K562 (cell line): ENCODE data around the gene SLCO3A1. TPM values are rescaled to one million over a fixed set of nuclear protein-coding genes. Genes with fewer than 3 reads are reported as not detected.

ENCODE experiments used
- ATAC-seq: fragments of 200-7000 bp; cut with Tn5 transposase; 3 replicates; pipeline ENCODE4 v1.9.1; 2020; ENCODE audit warnings: moderate library complexity
- BruUV-seq: library from RNA; stranded (reverse); fragments of 400-500 nt; replicated peaks from 2 replicates; lab custom pipeline; 2021; lab: Mats Ljungman, UMichigan
- CTCF ChIA-PET: fragments of 300-600 bp; formaldehyde crosslinking; extraction: SDS; loops from one replicate; lab custom pipeline; 2021; ENCODE audit warnings: low intra/inter-chr PET ratio; lab: Yijun Ruan, JAX
- POLR2A ChIA-PET: fragments of 300-600, 350-650 bp; sonication (Branson Sonifier 250); formaldehyde crosslinking; extraction: SDS; loops from one replicate; lab custom pipeline; 2021; ENCODE audit warnings: antibody characterized with exemption, inconsistent platforms; lab: Yijun Ruan, JAX
- DNase-seq, 4 experiments: peaks; one replicate each; pipeline versions ENCODE4 v3.0.0 to v3.0.0-alpha.2; 2011 to 2018; ENCODE audit warnings: low spot score in 3 of 4, mixed read lengths in 3 of 4; ENCODE audit errors: extremely low read depth in 1 of 4
- FAIRE-seq: peaks from 2 replicates; lab custom pipeline; 2011; peaks lifted over from hg19 to GRCh38; lab: Jason Lieb, UNC
- H2AFZ ChIP-seq: 2 replicates; pipeline ENCODE4 v1.6.0; 2011; ENCODE audit warnings: low read depth, low read length, control low read depth, inconsistent platforms
- H3K27ac ChIP-seq: fragments of 200-600 bp; 3 replicates; pipeline ENCODE4 v1.8.0; 2011; ENCODE audit warnings: low read depth, mild to moderate bottlenecking, control low read depth, inconsistent platforms, low read length, moderate library complexity, mixed read lengths; ENCODE audit errors: extremely low read depth
- H3K27me3 ChIP-seq, 2 experiments: fragments of 300-600 bp in 1 of 2; 2 replicates in 1 of 2; 3 replicates in 1 of 2; pipeline versions ENCODE4 v1.6.0 to v1.8.0; 2011; ENCODE audit warnings: inconsistent platforms in 2 of 2, low read length in 2 of 2, mild to moderate bottlenecking in 1 of 2, mixed read lengths in 1 of 2, moderate library complexity in 1 of 2; ENCODE audit not compliant: control insufficient read depth in 2 of 2, insufficient read depth in 2 of 2
- H3K36me3 ChIP-seq: fragments of 300-600 bp; 3 replicates; pipeline ENCODE4 v1.8.0; 2011; ENCODE audit warnings: mild to moderate bottlenecking, low read length, inconsistent platforms; ENCODE audit not compliant: control insufficient read depth, insufficient read depth
- H3K4me1 ChIP-seq, 2 experiments: fragments of 200-600 bp in 1 of 2; replicated peaks in 1 of 2; 2 replicates in 1 of 2; 3 replicates in 1 of 2; pipeline versions ENCODE4 v1.5.1 to v1.8.0; 2011; ENCODE audit warnings: inconsistent platforms in 2 of 2, low read length in 2 of 2, mild to moderate bottlenecking in 1 of 2, mixed read lengths in 1 of 2, moderate library complexity in 1 of 2; ENCODE audit not compliant: control insufficient read depth in 2 of 2, insufficient read depth in 2 of 2
- H3K4me2 ChIP-seq: 2 replicates; pipeline ENCODE4 v1.6.1; 2011; ENCODE audit warnings: low read length, control low read depth, inconsistent platforms, mixed read lengths; ENCODE audit not compliant: insufficient read depth
- H3K4me3 ChIP-seq: fragments of 200-600 bp; sonication (generic), shearing (Covaris generic); 2 replicates; pipeline ENCODE4 v1.5.1; 2016; ENCODE audit warnings: control low read depth, inconsistent platforms
- H3K79me2 ChIP-seq: fragments of 200-600 bp; 3 replicates; pipeline ENCODE4 v1.8.0; 2011; ENCODE audit warnings: low read length, inconsistent platforms; ENCODE audit not compliant: control insufficient read depth, insufficient read depth
- H3K9ac ChIP-seq, 2 experiments: 2 replicates each; pipeline versions ENCODE4 v1.6.0 to v1.6.1; 2011; ENCODE audit warnings: low read depth in 2 of 2, low read length in 2 of 2, control low read depth in 1 of 2, inconsistent platforms in 1 of 2, mild to moderate bottlenecking in 1 of 2, mixed read lengths in 1 of 2; ENCODE audit not compliant: insufficient read depth in 1 of 2
- H3K9me1 ChIP-seq: one replicate; pipeline ENCODE4 v1.6.0; 2011; ENCODE audit warnings: inconsistent platforms, mild to moderate bottlenecking, low read length, moderate library complexity; ENCODE audit not compliant: control insufficient read depth, insufficient read depth
- H3K9me3 ChIP-seq: replicated peaks from 2 replicates; pipeline ENCODE4 v1.5.1; 2011; ENCODE audit warnings: low read depth, low read length, inconsistent platforms; ENCODE audit not compliant: control insufficient read depth, insufficient read depth
- H4K20me1 ChIP-seq: replicated peaks from 2 replicates; pipeline ENCODE4 v1.6.1; 2011; ENCODE audit warnings: low read length, inconsistent platforms, mixed read lengths; ENCODE audit not compliant: control insufficient read depth, insufficient read depth
- BRF1 ChIP-seq: IDR thresholded peaks from 3 replicates; pipeline ENCODE4 v1.6.1; 2011; ENCODE audit warnings: borderline replicate concordance, mild to moderate bottlenecking; ENCODE audit not compliant: insufficient read length; ENCODE audit errors: extremely low read depth
- TBL1XR1 ChIP-seq, 2 experiments: IDR thresholded peaks; 2 replicates each; pipeline ENCODE4 v1.6.1; 2012; ENCODE audit warnings: improper control_type of control experiment in 2 of 2, low read length in 2 of 2, mild to moderate bottlenecking in 1 of 2
- ZNF23 ChIP-seq: fragments of 250-450 bp; sonication (Bioruptor Pico); IDR thresholded peaks from 2 replicates; pipeline ENCODE4 v1.4.0; 2020; ENCODE audit warnings: mild to moderate bottlenecking
- ZNF253 ChIP-seq: fragments of 250-450 bp; sonication (Bioruptor Pico); conservative IDR thresholded peaks from 2 replicates; pipeline ENCODE4 v1.6.1; 2021; ENCODE audit warnings: mild to moderate bottlenecking
- WGBS: fragments of 100-300 bp; shearing (Covaris generic); methylation state at CpG from one replicate; pipeline ENCODE4 v1.1.6; 2016; ENCODE audit warnings: low coverage, mixed read lengths; ENCODE audit not compliant: insufficient coverage; ENCODE audit errors: missing lambda C conversion rate; 5-methylcytosine and 5-hydroxymethylcytosine counted together
- in situ Hi-C: fragments of 300-500 bp; cut with MboI; formaldehyde crosslinking; loops from 4 replicates; pipeline ENCODE4 v1.15.0; 2018; ENCODE audit warnings: inconsistent platforms, mixed read lengths
- intact Hi-C: fragments of 100-400 bp; cut with micrococcal nuclease; formaldehyde crosslinking; loops from 2 replicates; pipeline ENCODE4 v1.14.2; 2022
- polyA plus RNA-seq, 8 experiments: library from polyadenylated mRNA; depleted of rRNA in 4 of 8; stranded (reverse) in 5 of 8; unstranded in 3 of 8; fragments of >200 nt; fragmentation: Nextera tagmentation in 2 of 8; fragmentation: Illumina TruSeq in 1 of 8; extraction: Ambion mirVana in 2 of 8; extraction: Trizol in 1 of 8; gene quantifications; 2 replicates each; pipeline versions ENCODE4 v1.2.1 to v1.2.3, GENCODE V29; 2011 to 2014; ENCODE audit warnings: inconsistent platforms in 1 of 8, missing spikeins in 1 of 8
- total RNA-seq, 7 experiments: library from RNA; depleted of rRNA in 6 of 7; stranded (reverse); fragments of >200 nt in 6 of 7; fragmentation: Illumina TruSeq in 2 of 7; extraction: Trizol in 2 of 7; gene quantifications; 2 replicates each; pipeline versions ENCODE4 v1.2.1 to v1.2.3, GENCODE V29; 2011 to 2021; ENCODE audit warnings: low replicate concordance in 1 of 7
- TF ChIP-seq, protein P1 (sequence below): sonication (generic); formaldehyde crosslinking; IDR thresholded peaks from 2 replicates; pipeline ENCODE4 v1.8.0; 2022; ENCODE audit warnings: mild to moderate bottlenecking, missing genetic modification reagents
- TF ChIP-seq, protein P2 (sequence below), 2 experiments: fragments of 250-450 bp in 1 of 2; fragments of 450-650 bp in 1 of 2; sonication (Bioruptor Pico) in 1 of 2; IDR thresholded peaks; 2 replicates each; pipeline versions ENCODE4 v1.6.1 to v1.8.0; 2016 to 2021; ENCODE audit warnings: mild to moderate bottlenecking in 2 of 2, moderate library complexity in 2 of 2, missing compliant biosample characterization in 1 of 2, missing genetic modification characterization in 1 of 2

The SLCO3A1 gene
- total and polyA plus RNA-seq, 9 of the 15 experiments (the other 6 are each of a cell fraction or from before 2014, with no cell fraction given) = 0.01 to 0.84 (median 0.06) TPM; not detected in 3

DNA sequence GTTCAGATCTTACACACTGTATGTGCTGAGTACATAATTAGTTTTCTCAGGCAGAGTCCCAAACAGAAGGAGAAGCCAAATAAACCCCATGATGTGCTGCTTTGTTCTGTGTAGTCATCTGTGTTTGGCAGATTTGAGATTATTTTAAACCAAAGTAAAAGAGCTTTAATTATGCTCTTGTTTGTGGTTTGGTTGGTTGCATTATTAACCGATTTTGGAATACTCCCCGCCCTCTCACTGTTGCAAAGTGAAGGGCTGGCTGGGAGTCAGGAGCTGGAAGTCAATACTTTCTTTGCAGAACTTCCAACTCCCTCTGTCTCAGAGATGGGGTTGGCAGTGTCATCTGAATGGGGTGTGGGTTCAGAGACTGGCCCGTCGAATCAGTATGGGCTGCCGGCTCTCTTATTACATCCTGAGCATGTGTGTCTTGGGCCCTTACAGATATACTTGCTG is 34.4 kb downstream of the SLCO3A1 start (continued):
- TF ChIP-seq ZNF253 (CRISPR knock-in tag) = no peak
- TF ChIP-seq, protein P1, sequence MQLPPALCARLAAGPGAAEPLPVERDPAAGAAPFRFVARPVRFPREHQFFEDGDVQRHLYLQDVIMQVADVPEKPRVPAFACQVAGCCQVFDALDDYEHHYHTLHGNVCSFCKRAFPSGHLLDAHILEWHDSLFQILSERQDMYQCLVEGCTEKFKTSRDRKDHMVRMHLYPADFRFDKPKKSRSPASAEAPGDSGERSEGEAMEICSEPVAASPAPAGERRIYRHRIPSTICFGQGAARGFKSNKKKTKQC (CRISPR knock-in tag) = no peak

DNA sequence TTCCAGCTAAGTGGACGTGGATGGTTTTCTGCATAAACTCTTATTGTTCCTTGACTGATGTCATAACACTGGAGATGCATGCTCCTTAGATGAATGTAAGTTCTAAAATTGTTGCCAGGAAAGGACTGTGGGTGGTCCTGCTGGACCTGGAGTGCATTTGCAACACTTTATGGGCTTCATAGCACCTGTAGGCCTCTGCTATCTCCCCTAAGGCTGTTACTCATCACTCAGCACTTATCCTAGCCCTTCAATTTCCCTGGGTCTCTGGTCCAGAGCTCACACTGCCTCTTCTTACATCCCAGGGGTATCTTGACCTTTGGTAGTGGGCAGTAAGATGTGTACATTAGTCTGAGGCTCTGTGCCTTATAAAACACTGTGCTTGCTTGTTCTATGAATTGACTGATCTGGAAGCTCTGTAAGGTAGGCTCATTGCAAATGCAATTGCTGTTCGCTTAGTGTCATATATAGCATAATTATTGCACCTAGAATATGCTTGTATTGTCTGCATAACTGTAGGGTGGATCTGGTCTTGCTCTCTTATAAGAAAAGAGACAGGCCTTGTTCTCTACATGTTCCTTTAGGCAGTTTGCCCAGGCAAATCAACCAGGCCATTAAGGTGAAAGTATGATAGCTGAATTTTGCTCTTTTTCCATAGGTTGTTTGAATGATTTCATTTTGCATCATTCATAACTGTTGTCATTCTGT is 35.8 kb downstream of the SLCO3A1 start:
- Histone ChIP-seq H3K4me2 (no peak overlapping the region), H3K27me3 (peaks cover 0 to 9% of the 10 kb centered on the region in 2 experiments; a peak in 2 of 5 replicates), H3K36me3 (no peaks in the 10 kb centered on the region), H3K4me3 (no peak overlapping the region), H4K20me1 (no peaks in the 10 kb centered on the region), H3K79me2 (no peaks in the 10 kb centered on the region), H3K9ac (no peak overlapping the region), H3K9me3 (no peaks in the 10 kb centered on the region), H2AFZ (no peak overlapping the region), H3K27ac (no peak overlapping the region), H3K9me1 (no peaks in the 10 kb centered on the region), H3K4me1 (no peaks in the 10 kb centered on the region)
- WGBS = 3% methylated on average over 2 of the region's 2 CpGs
- DNase-seq (no peak), FAIRE-seq (no peak), ATAC-seq (no peak)
- intact Hi-C loops = no loop called here
- ChIA-PET CTCF (no interaction called here), POLR2A (no interaction called here)
- in situ Hi-C loops = no loop called here
- BruUV-seq = no TSS peak
- TF ChIP-seq, protein P2, sequence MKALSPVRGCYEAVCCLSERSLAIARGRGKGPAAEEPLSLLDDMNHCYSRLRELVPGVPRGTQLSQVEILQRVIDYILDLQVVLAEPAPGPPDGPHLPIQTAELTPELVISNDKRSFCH (CRISPR knock-in tag; IDR thresholded peaks at IDR 0.05) = no peak
- TF ChIP-seq, protein P2 (tag; IDR thresholded peaks at IDR 0.05) = no peak
- TF ChIP-seq ZNF253 (CRISPR knock-in tag) = no peak
- no peak for TF ChIP-seq BRF1
- no peak for TF ChIP-seq TBL1XR1 (IDR thresholded peaks at IDR 0.05; ENCODE audit: low read length in 2 of 2)
- TF ChIP-seq ZNF23 (CRISPR knock-in tag) = no peak
